Measurements from ENCODE around the gene FLYWCH1. TPM values are rescaled to one million over a fixed set of nuclear protein-coding genes. Genes with fewer than 3 reads are reported as not detected.

The FLYWCH1 gene
- total and polyA plus RNA-seq, 2 donors (not counting 1 experiment from before 2014, with no cell fraction given) = 78.3 to 120 TPM

- H3K4me1 ChIP-seq (ENCODE audit: control insufficient read depth in 2 of 2, insufficient read depth in 2 of 2, low read length in 2 of 2) = peaks cover 11 to 17% of the 10 kb centered on the region in 2 donors
- no peaks in the 10 kb centered on the region for H3K9me3 Mint-ChIP-seq (ENCODE audit: insufficient read depth)
- H3K9me3 ChIP-seq (ENCODE audit: control extremely low read depth in 1 of 3, control insufficient read depth in 2 of 3, insufficient read depth in 1 of 3, low read length in 2 of 3) = peaks cover 0 to 3% (median 0%) of the 10 kb centered on the region in 3 donors
- ATAC-seq (ENCODE audit: low read depth) (peak; percentile 7), DNase-seq (no peak)
- CTCF ChIA-PET = interaction anchor here (0.5 to 2.7 kb wide), 11 partner anchors 8 to 131 kb away, joined by 3 to 18 read pairs (median 9); partner anchors contain the start of gene FLYWCH2
- H2AFZ ChIP-seq (ENCODE audit: insufficient read depth, low read depth, low read length, poor library complexity, severe bottlenecking) = peak overlapping the region; percentile 95
- intact Hi-C loops (cut with micrococcal nuclease) = no loop called here
- H3K4me2 ChIP-seq (replicated peaks; ENCODE audit: low read depth, low read length, poor library complexity, severe bottlenecking) = peak overlapping the region; percentile 89
- H3K4me1 Mint-ChIP-seq = peaks cover 22% of the 10 kb centered on the region
- 11% methylated on average over 37 of the region's 39 CpGs for whole genome bisulfite sequencing (ENCODE audit: insufficient coverage)
- no peaks in the 10 kb centered on the region for H4K20me1 ChIP-seq (ENCODE audit: control insufficient read depth, insufficient read depth, low read length, poor library complexity, severe bottlenecking)
- no peaks in the 10 kb centered on the region for H3K27me3 Mint-ChIP-seq
- peak overlapping the region; percentile 96 for H3K4me3 Mint-ChIP-seq
- peak overlapping the region in 1 of 2 donors; percentile 59 for H3K27ac ChIP-seq (ENCODE audit: low read length in 2 of 2)
- H3K4me3 ChIP-seq (ENCODE audit: control extremely low read depth in 1 of 5, extremely low read depth in 1 of 5, insufficient read depth in 1 of 5, low read depth in 2 of 5, low read length in 4 of 5) = peak overlapping the region; percentile 50 to 77 (median 70)
- TF ChIP-seq EZH2 (IDR thresholded peaks at IDR 0.05; ENCODE audit: borderline replicate concordance, insufficient read depth, low read depth, low read length, poor library complexity, severe bottlenecking) (no peak), CTCF (IDR thresholded peaks at IDR 0.05) (no peak)
- peaks cover 0 to 7% of the 10 kb centered on the region in 2 experiments for H3K36me3 ChIP-seq (replicated peaks in 1 of 2; ENCODE audit: control extremely low read depth in 1 of 2, control insufficient read depth in 1 of 2, extremely low read depth in 1 of 2, insufficient read depth in 2 of 2, low read length in 1 of 2)
- H3K79me2 ChIP-seq (ENCODE audit: control insufficient read depth, insufficient read depth, low read length) = peaks cover 10% of the 10 kb centered on the region
- POLR2A ChIA-PET = interaction anchor here (0.6 to 2.7 kb wide), 2 partner anchors 30 to 158 kb away, joined by 6 to 18 read pairs; partner anchors contain the start of gene FLYWCH2
- no peaks in the 10 kb centered on the region for H3K27me3 ChIP-seq (replicated peaks in 1 of 4; ENCODE audit: control extremely low read depth in 1 of 4, control insufficient read depth in 3 of 4, insufficient read depth in 4 of 4, low read length in 3 of 4)
- H3K27ac Mint-ChIP-seq = peak overlapping the region; percentile 92
- H3K9ac ChIP-seq (ENCODE audit: low read length) = peak overlapping the region; percentile 75
Measured at GRCh38 chr16:2912330-2913199, 834 bp downstream of the FLYWCH1 start.

- WGBS (ENCODE audit: insufficient coverage) = 97% methylated on average over 5 of the region's 7 CpGs
- Mint-ChIP-seq H3K27me3 (no peaks in the 10 kb centered on the region), H3K4me3 (peak overlapping the region; percentile 96), H3K4me1 (peaks cover 21% of the 10 kb centered on the region), H3K9me3 (ENCODE audit: insufficient read depth) (no peaks in the 10 kb centered on the region), H3K27ac (no peak overlapping the region)
- H3K4me3 ChIP-seq (ENCODE audit: control extremely low read depth in 1 of 5, extremely low read depth in 1 of 5, insufficient read depth in 1 of 5, low read depth in 2 of 5, low read length in 4 of 5) = no peak overlapping the region
- H4K20me1 ChIP-seq (ENCODE audit: control insufficient read depth, insufficient read depth, low read length, poor library complexity, severe bottlenecking) = no peaks in the 10 kb centered on the region
- no peak for TF ChIP-seq EZH2 (IDR thresholded peaks at IDR 0.05; ENCODE audit: borderline replicate concordance, insufficient read depth, low read depth, low read length, poor library complexity, severe bottlenecking)
- no peak for TF ChIP-seq CTCF (IDR thresholded peaks at IDR 0.05)
- intact Hi-C loops (cut with micrococcal nuclease) = no loop called here
- DNase-seq = no peak
- H3K4me1 ChIP-seq (ENCODE audit: control insufficient read depth in 2 of 2, insufficient read depth in 2 of 2, low read length in 2 of 2) = peaks cover 11 to 17% of the 10 kb centered on the region in 2 donors
- H3K27me3 ChIP-seq (replicated peaks in 1 of 4; ENCODE audit: control extremely low read depth in 1 of 4, control insufficient read depth in 3 of 4, insufficient read depth in 4 of 4, low read length in 3 of 4) = no peaks in the 10 kb centered on the region
- ChIA-PET CTCF (interaction anchor here (1.0 to 1.4 kb wide), 3 partner anchors 13 to 45 kb away, joined by 3 to 5 read pairs (median 3); no protein-coding TSS in a partner anchor), POLR2A (no interaction called here)
- H3K9me3 ChIP-seq (ENCODE audit: control extremely low read depth in 1 of 3, control insufficient read depth in 2 of 3, insufficient read depth in 1 of 3, low read length in 2 of 3) = peaks cover 0 to 3% (median 0%) of the 10 kb centered on the region in 3 donors
- no peak for ATAC-seq (ENCODE audit: low read depth)
- H2AFZ ChIP-seq (ENCODE audit: insufficient read depth, low read depth, low read length, poor library complexity, severe bottlenecking) = no peak overlapping the region
- no peak overlapping the region for H3K27ac ChIP-seq (ENCODE audit: low read length in 2 of 2)
- no peak overlapping the region for H3K4me2 ChIP-seq (replicated peaks; ENCODE audit: low read depth, low read length, poor library complexity, severe bottlenecking)
- H3K36me3 ChIP-seq (replicated peaks in 1 of 2; ENCODE audit: control extremely low read depth in 1 of 2, control insufficient read depth in 1 of 2, extremely low read depth in 1 of 2, insufficient read depth in 2 of 2, low read length in 1 of 2) = peaks cover 0 to 7% of the 10 kb centered on the region in 2 experiments
- H3K79me2 ChIP-seq (ENCODE audit: control insufficient read depth, insufficient read depth, low read length) = peaks cover 10% of the 10 kb centered on the region
- no peak overlapping the region for H3K9ac ChIP-seq (ENCODE audit: low read length)
Measured at GRCh38 chr16:2913603-2914002, 1.9 kb downstream of the FLYWCH1 start.

Measured in B cell (primary cell).